NCI-H82 treated with DMSO at 0.1 percent for 48 hours (cell line): ENCODE results near the gene WASL.

ENCODE experiments used
- DNase-seq: peaks from one replicate; lab custom pipeline; 2025; ENCODE audit not compliant: unreplicated experiment; lab: John Stamatoyannopoulos, UW

The WASL gene

GRCh38 chr7:123705211-123705901 lies 43.4 kb downstream of the WASL start:
- DNase-seq = no peak

GRCh38 chr7:123695944-123696677 lies 52.7 kb downstream of the WASL start:
- no peak for DNase-seq

GRCh38 chr7:123692471-123692877 lies 56.3 kb downstream of the WASL start:
- peak; percentile 53 for DNase-seq

GRCh38 chr7:123690550-123690949 lies 58.3 kb downstream of the WASL start:
- DNase-seq = no peak

GRCh38 chr7:123689250-123689649 lies 59.6 kb downstream of the WASL start:
- DNase-seq = no peak

- DNase-seq = no peak
Measured at GRCh38 chr7:123687727-123688126, 61.1 kb downstream of the WASL start.

- no peak for DNase-seq
Measured at GRCh38 chr7:123687161-123687560, 61.6 kb downstream of the WASL start.

GRCh38 chr7:123682690-123683089 lies 66.1 kb downstream of the WASL start:
- DNase-seq = peak; percentile 20

- no peak for DNase-seq
Measured at GRCh38 chr7:123681561-123681960, 67.2 kb downstream of the WASL start.

GRCh38 chr7:123680580-123680979 lies 68.2 kb downstream of the WASL start:
- no peak for DNase-seq

- no peak for DNase-seq
Measured at GRCh38 chr7:123679614-123680013, 69.2 kb downstream of the WASL start.

- DNase-seq = no peak
Measured at GRCh38 chr7:123677061-123677715, 71.6 kb downstream of the WASL start.

- DNase-seq = no peak
Measured at GRCh38 chr7:123675181-123675473, 73.7 kb downstream of the WASL start.

- no peak for DNase-seq
Measured at GRCh38 chr7:123674399-123675180, 74.2 kb downstream of the WASL start.

- DNase-seq = no peak
Measured at GRCh38 chr7:123673752-123674398, 74.9 kb downstream of the WASL start.

GRCh38 chr7:123673137-123673732 lies 75.6 kb downstream of the WASL start:
- DNase-seq = no peak

GRCh38 chr7:123669485-123669884 lies 79.3 kb downstream of the WASL start:
- DNase-seq = no peak

- peak; percentile 96 for DNase-seq
Measured at GRCh38 chr7:123666492-123666891, 82.3 kb downstream of the WASL start.

- DNase-seq = no peak
Measured at GRCh38 chr7:123665896-123666295, 82.9 kb downstream of the WASL start.

GRCh38 chr7:123665157-123665556 lies 83.6 kb downstream of the WASL start:
- DNase-seq = peak; percentile 83

GRCh38 chr7:123663200-123663599 lies 85.6 kb downstream of the WASL start:
- DNase-seq = no peak
